Activated CD4-positive, CD25-positive, alpha-beta regulatory T cell treated with anti-CD3 and anti-CD28 coated beads, Interleukin-2, amount 50 U/mL, for 24 hours (primary cell): ENCODE data around the gene NR5A2.
A peak's percentile ranks its signal among the peaks of the same experiment; 100 is the strongest.

Source experiments
- ATAC-seq, 2 donors: fragments of 150-1000 bp; cut with Tn5 transposase; one replicate each; pipeline ENCODE4 v1.10.0; 2021; ENCODE audit warnings: mild to moderate bottlenecking in 1 of 2, moderate library complexity in 1 of 2

The NR5A2 gene

DNA sequence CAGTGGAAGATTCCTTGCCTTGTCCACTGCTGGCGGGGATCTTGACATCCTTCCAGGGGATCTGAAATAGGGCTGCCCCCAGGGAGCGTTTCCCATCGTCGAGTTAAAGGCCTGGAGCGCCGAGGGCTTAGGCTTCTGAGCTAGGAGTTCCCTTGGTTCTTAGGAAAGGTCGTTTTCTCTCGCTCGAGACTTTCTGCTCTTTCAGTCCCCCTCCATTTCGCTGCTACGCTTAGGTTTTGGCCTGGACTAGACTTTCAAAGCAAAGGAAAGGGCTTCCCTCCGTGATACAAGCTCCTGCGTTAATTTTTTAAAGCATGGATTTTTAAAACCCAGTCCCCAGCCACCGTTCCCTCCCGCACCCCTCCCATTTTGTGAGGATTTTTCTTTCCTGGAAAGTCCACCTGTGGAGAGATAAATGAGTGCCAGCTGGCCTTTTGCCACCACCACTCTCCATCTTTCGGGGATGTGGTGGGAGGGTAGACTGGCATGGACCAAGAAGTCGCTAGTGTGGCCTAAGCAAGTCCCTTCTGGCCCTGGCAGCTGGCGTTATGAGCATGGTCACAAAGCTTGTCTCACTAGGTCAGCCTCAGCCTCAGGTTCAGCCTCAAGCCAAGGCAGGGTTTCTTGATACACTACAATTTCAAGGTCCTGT lies 9.2 kb downstream of the NR5A2 start:
- no peak for ATAC-seq

DNA sequence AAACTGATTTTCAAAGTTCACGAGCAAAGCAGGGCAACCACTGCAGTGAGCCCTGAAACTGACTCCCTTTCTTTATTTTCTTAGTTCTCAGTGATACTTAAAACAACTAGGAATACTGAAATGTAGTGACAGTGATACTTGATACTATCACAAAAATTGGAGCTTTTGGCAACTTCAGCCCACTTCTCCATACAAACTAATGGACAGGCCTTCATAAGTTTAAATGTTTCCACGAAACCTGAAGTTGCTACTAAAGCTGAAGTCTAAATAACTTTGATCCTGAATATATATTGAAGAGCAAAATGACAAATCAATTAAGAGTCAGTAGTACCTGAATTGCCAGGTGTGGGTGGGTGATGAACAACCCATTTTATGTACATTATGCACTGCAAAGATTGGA lies 10.0 kb downstream of the NR5A2 start:
- no peak for ATAC-seq

DNA sequence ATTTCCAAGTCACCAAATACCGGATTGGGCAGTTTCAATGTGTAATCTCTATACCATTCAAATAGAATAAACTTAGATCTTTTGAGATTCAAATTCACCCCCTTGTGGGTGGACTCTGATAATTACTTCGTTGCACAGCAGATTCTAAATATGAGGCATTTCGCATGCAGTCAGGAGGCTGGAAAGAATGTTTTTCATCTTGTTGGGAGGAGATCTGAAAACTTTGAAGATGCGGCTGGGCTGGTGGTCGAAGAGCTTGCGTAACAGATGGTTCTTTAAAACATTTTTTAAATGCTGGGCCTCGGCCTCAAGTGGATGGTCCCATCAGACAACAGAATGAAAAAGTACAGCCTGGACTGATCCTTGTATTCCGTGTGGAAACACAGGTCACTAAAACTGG lies 10.4 kb downstream of the NR5A2 start:
- no peak for ATAC-seq

DNA sequence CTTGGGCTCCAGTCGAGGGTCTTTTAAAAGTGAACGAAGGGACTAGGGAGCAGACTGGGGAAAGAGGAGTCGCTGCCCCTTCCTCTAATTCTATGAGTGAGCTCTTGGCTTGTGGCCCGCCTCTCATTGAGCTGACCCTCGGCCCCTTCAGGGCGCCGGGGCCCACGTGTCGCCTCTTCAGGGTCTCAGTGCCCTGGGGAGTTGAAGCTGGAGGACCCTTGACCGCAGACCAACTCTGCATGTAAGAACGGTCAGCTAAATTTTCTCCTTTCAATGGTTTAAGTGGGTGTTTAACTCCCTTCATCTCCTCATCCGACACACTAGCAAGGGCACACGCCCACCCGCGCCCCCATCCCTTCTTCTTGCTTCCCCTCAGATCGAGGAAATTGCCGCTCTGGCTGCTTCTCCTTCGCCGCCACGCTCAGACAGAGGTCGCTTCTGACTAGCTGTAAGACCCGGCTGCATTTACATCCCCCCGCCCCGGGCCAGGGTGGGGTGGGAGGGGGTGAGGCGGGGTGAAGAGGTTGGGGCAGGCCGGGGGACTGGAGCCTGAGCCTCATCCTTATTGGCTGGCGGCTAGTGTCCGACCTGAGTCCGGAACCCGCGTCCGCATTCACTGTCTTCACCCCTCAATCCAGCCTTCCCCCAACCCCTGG lies 10.9 kb downstream of the NR5A2 start:
- no peak for ATAC-seq

DNA sequence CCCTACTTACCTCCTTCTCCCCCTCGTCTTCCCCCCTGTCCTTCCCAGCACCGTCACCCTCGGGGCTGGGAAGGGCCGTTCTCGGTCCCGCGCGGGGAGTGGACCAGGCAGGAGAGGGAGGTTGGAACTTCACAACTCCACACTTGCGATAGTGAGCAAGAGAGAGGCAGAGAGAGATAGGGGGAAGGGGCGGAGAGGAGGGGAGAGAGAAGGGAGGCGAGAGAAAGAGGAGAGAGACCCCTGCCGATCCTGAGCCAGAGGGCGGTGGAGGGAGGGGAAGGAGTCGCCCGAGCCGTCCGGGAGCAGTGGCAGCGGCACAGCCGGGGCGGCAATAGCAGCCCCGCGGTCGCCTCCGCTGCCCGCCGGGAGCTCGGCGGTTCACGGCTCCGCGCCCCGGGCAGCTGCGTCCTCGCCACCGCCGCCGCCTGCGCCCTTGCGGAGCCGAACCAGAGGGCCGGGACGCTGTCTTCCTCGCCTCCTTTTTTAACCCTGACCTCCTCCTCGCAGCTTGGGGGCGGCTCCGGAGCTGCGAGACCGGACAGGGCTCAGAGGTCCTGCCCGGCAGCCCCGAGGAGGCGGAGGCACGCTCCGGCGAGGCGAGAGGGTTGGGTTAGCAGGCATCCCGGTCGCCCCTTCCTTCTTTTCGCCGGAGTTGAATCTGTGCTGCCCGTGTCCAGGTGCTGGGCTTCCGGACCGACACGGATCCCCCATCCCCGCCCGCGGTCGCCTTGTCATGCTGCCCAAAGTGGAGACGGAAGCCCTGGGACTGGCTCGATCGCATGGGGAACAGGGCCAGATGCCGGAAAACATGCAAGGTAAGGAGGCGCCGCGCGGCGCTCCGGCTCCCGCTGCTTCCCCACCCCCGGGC lies 11.7 kb downstream of the NR5A2 start:
- ATAC-seq, result peak; percentile 34 to 36

DNA sequence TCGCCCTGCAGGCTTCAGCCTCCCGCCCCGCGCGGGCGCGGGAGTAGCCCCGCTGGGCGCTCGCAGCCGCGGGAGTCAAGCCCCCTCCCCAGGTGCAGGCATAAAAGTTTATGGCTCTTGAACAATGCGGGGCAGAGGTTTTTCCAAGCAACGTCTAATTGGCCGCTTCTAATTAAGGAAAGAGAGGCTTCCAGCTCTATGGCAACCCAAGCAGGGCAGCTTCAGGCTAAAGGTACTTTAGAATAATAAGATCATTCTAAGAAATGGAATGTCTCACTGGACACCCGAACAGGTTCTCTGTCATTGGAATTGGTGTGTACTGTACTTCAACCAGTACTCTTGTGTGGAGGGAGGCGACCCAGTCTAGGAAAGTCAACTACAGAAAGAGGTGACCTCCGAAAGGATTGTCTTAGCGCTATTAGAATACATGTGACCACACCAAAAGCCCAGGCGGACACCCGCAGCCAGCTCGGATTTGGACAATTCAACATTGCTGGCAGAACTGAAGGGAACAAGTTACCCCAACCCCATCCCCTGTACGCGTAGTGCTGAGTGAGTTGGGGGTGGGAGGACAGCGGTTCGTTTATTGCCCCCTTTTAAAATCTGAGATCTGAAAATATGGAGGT lies 12.5 kb downstream of the NR5A2 start:
- no peak for ATAC-seq

DNA sequence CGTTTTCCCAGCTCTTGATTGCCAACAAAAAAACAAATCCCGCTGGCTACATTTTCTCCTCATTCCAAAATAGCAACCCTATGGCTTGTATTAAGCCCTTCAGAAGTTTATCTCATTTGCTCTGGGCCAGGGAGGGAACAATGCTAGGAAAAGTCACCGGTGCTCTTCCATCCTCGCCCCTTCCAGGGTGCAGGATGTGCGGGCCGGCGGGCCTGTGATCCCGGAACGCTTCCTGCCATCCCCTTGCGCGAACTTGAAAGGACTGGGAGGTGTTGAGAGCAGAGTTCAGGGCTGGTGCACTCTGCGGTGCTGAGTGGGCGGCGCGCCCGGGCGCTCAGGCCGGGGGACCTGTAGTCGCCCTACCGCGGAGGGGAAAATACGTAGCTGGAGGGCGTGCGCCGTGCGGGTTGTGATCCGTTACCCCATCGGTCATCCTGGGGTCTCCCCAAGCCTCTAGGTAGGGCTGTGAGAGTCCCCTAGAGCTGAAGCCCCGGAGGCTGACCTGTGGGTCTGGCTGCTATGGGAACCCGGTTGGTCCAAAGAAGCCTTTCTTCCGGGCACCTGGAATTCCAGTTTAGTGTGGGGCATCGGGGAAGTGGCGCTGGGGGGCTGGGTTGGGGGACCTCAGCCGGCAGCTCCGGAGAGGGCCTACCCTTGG lies 13.1 kb downstream of the NR5A2 start:
- ATAC-seq, result no peak

DNA sequence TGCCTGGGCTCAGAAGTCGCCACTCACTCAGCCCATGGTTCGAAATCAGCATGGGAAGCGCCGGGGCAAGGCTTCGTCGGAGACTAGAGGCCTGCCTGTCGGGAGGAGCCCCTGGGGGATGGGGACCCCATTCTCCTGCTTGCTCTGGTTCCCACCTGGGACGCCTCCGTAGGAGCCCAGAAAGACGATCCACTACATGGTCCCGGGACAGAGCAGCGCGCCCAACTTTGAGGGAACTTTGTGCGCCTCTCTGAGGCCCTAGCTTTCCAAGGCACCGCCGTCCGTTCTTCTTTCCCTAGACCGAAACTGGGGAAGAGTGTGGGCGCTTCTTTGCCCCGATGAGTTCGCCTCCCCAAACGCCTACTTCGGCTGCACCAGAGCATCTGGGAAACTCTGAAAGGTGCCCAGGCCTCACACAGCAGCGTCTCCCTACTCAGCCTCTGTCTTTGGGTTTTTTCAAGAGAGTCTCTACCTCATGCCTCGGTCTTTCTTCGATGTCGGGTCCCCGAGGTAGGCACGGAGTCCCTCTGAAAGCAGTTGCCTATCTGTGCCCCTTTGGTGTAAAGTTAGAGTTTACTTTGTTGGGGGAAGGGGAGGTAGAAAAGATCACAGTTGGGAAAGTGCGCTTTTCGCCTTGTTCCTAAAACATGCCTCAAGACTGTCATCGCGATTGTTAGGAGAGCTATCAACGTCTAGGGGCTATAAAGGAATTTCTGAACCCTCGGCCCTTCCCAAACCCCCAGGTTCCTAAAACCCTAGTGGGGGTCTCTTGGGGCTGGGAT lies 14.0 kb downstream of the NR5A2 start:
- ATAC-seq, result no peak

DNA sequence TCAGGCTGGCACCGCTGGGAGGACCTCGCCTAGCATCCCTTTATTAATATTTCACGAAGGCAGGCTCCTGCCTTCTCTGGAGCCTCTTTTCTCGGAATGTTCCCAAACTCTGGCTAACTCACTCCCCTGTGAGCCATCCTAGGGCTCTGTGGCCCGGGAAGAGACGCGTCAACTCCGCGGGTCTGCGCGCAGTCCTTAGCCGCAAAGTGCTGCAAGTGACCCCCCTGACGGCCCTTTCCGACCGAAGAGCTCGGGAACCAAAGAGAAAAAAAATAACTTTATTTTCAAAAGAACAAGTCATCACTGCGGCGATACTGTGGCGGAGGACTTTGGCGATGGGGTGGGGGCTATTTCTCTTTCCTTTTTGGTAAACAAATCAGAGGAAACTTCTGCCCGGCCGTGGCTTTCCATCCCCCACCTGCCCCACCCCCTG lies 14.6 kb downstream of the NR5A2 start:
- no peak for ATAC-seq

DNA sequence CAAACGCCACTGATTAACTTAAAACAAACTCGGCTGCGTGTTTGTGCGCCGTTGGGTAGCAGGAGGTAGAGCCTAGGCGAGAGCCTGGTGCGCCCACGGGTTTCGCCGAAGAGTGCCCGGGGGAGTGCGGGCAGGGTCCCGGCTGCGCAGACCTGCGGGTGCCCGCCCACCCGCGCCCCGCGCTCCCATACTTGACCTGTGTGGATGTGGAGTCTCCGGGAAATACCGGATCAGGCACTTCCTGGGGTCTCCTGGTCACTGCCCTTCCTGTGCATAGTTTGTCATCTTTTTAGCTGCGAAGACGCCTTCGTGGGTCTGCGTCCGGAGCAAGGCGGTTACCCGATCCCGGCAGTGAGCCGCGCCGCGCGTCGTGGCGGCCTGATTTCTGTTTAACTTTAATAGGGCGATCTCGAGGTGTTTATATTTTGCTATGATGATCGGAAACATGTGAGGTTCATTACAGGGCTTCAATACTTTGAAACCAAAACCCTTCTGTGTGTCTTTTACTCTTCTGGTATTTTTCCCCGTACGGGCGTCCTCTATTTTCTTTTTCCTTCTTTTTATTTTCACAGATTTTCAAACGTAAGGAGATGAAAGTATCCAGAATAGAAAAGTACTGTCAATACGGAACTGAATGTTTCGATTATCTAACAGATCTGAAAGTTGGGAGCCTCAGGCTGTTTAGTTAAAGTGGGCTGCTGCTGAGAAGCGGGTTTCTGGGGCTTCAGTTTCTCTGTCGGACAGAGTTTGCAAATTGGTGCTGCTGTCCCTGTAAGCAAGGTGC lies 15.2 kb downstream of the NR5A2 start:
- no peak for ATAC-seq

DNA sequence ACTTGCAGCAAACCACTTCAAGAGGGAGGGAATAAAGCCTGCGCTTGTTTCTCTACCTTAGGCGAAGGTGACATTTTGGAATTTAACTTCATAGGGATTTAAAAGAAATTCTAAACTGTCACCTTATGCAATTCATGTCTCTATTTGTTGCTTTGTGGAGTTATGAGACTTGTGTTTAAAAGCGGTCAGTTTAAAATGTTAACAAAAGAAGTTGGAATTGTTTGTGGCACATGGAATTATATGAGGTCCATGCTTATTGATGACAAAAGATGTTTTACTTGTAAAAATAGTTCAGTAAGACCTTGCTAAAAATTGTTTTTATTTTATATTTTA lies 15.8 kb downstream of the NR5A2 start:
- ATAC-seq, result no peak

DNA sequence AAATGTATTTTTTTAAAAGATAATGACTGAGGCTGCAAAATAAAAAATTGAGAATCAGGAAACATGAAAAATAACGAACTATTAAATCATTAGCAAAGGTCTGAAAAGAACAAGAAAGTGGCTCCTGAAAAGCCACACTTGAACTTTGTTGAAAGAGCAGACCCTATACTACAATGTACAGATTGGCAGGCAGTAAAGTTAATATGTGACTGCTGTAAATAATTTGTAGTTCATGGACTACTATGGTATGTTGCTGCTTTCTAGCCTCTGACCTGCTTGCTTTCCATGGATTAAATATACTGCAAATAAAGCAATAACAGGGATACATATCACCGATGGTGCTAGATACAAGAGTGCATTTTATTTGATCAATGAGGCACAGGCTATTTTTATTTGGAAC lies 18.6 kb downstream of the NR5A2 start:
- no peak for ATAC-seq

DNA sequence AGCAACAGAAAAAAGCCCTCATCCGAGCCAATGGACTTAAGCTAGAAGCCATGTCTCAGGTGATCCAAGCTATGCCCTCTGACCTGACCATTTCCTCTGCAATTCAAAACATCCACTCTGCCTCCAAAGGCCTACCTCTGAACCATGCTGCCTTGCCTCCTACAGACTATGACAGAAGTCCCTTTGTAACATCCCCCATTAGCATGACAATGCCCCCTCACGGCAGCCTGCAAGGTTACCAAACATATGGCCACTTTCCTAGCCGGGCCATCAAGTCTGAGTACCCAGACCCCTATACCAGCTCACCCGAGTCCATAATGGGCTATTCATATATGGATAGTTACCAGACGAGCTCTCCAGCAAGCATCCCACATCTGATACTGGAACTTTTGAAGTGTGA lies 20.7 kb downstream of the NR5A2 start:
- ATAC-seq, result no peak

DNA sequence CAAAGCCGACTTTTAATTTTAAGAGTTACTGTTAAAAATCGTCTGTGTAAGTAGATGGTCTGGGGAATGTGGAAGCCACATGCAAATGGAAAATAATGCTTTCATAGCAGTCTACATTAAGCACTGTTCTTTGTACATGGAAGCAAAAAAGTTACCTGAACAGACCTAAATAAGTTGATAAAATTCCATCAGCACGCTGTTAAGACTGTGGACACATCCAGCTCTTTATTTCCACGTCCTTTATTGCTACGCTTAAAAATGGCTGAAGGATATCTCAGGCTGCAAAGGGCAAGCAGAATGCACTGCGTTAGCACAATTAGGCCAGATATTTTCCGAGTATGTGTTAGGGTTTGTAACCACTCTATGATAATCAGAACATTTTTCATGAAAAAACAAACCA lies 22.3 kb downstream of the NR5A2 start:
- no peak for ATAC-seq

DNA sequence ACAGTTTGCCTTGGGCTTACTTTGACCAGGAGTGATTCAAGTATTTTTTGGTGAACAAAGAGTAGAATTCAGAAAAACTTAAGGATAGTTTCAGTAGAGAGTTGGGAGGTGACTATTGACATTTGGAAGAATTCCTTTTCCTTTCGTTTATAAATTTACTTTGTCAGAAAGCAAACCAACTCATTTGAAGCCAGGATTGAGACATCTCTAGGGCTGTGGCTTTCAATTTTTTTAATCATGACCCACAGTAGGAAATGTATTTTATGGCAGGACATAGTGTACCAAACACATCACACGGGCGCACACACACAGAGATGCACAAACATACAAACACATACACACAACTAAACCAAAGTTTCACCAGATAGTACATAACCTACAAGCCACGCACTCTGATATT lies 24.1 kb downstream of the NR5A2 start:
- ATAC-seq, result no peak

DNA sequence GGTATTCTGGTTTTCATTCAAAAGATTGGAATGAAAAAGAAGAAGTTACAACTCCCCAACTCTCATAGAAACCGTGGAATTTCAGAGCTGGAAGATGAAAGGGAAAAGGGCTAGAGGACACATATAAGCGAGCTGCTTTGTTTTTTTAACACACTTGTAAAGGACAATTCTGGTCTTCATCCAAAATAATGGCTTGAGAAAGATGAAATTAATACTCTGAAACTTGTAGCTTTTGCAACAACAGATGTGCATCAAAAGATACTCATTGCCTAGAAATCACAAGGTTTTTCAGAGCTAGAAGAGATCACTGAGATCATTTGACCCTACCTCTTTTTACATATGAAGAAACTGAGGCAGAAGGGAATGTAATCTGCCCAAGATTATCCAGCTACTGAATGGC lies 25.6 kb downstream of the NR5A2 start:
- ATAC-seq, result no peak

DNA sequence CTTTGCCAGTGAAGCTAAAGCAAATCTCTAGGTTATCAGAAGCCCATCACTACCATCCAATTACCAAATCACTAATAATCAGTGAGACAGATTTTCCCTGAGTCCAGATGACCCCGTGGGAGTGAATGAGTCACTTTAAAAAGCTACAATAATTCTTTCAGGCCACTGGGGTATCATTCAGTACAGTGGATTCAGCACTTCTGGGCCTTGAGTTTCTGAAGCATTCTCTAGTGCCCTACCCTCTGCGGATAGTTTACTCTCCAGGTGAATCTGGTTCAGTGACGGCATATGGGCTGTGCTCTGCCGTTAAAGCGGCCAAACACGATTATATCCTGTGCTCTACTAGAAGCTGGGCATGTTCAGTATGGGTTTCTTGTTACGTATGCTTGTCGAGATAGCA lies 26.1 kb downstream of the NR5A2 start:
- ATAC-seq, result no peak

DNA sequence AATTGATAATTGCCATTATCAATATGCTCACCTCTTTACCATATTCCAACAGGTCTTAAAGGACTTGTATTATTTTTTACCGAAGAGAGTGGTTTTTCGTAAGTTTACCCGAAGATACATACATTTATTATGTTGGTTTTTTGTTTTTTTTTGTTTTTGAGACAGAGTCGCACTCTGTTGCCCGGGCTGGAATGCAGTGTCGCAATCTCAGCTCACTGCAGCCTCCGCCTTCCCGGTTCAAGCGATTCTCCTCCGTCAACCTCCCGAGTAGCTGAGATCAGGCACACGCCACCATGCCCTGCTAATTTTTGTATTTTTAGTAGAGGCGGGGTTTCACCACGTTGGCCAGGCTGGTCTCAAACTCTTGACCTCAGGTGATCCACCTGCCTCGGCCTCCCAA lies 30.8 kb downstream of the NR5A2 start:
- ATAC-seq, result no peak

DNA sequence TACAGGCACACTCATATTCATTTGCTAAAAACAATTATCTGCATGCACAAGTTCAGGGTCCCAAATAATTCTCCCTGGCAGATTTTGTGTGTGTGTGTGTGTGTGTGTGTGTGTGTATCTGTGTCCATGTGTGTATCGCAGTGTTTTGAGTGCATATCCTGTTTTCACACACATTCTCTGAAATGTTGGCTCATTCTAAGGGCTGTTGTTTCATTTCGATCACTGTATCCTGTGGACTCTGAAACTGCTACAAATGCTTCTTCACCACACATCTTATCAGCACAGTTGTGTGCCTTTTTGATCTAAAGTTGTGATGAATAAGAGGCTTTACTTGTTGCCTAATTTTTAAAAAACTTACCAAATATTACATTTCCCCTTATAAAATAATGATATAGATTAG lies 34.6 kb downstream of the NR5A2 start:
- ATAC-seq, result no peak

DNA sequence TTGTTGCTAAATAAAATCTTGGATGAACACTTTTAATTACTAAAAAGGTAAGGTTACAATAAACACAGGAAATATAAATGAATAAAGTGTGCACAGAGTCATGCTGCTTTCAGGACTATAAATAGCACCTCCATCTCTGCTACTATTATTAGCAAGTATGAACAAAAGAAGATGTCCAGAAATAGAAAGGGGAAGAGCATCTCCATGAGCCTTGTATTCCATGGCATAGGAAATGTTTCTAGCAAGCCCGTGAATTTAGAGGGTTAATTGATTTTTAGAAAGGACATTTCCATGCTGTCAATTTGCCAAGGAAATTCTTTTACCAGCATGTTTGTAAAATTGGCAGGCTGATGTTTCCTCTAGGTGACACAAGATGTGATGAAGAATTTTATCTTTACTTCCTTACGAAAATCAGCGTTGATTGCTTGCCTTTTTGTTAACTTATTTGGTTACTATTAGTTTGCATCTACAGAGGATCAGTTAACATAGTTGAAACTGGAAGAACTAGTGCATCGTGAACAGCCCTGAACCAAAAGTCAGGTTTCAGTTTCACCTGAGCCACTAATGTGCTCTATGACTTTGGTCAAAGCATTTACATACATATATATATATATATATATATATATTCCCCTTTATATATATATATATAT lies 45.3 kb downstream of the NR5A2 start:
- ATAC-seq, result no peak

DNA sequence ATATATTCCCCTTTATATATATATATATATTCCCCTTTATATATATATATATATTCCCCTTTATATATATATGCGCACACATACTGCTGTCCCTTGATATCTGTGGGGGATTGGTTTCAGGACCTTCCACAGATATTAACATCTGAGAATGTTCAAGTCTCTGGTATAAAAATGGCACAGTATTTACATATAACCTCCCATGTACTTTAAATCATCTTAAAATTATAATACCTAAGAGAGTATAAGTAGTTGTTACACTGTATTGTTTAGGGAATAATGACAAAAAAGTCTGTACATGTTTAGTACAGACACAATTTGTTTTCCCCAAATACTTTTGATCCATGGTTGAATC lies 45.8 kb downstream of the NR5A2 start:
- no peak for ATAC-seq
